ENCODE results near the gene NDUFA8.

DNA sequence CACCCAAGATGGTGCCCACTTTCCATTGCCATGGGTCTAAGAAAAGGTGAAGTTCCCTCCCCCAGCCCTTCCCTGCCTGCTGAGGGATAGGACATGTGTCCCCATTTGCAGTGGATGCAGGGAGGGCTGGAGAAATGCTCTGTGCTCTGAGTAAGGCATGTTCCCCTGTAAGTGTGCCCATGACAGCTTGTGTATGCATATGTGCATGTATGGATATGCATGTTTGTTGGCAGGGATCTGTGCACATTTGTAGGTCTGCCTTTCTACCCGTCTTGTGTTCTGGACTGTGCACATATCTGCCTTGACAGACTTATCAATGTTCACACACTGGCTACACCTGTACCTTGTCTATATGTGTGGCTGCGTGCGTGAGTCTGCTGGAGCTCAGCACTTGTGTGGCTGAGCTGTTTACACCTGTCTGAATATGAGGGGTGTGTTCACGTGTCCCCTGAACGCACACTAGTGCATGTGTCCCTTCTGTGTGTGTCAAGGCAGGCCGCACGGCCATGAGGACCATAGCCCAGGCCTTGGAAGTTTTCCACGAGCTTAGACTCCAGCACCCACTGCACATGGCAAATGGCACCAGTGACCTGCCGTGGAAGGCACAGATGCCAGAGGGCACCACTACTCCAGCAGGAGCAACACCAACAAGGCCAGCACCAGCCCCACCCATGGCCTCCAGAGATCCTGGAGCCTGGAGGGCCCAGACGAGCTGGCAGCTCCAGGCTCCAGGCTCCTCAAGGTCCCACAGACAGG lies 39.1 kb downstream of the NDUFA8 start:
- TF ChIP-seq EZH2 (IDR thresholded peaks at IDR 0.05; ENCODE audit: low read length) (no peak), CTCF (optimal IDR thresholded peaks at IDR 0.05 in 1 of 3, IDR thresholded peaks at IDR 0.05 in 1 of 3, conservative IDR thresholded peaks at IDR 0.05 in 1 of 3; ENCODE audit: extremely low read depth in 1 of 3, insufficient read depth in 2 of 3, low read length in 3 of 3) (no peak)
